H7 (cell line): Measurements from ENCODE around the gene SNX32. TPM values are rescaled to one million over a fixed set of nuclear protein-coding genes. Genes with fewer than 3 reads are reported as not detected.

ENCODE experiments used
- DNase-seq: peaks from one replicate; pipeline ENCODE4 v3.0.0; 2012
- H3K27me3 ChIP-seq: 2 replicates; pipeline ENCODE4 v1.6.0; 2011; ENCODE audit warnings: mild to moderate bottlenecking, low read length; ENCODE audit not compliant: control insufficient read depth, insufficient read depth
- H3K36me3 ChIP-seq: replicated peaks from 2 replicates; pipeline ENCODE4 v1.5.1; 2011; ENCODE audit warnings: low read length; ENCODE audit not compliant: control insufficient read depth, insufficient read depth
- H3K4me3 ChIP-seq: 2 replicates; pipeline ENCODE4 v1.5.1; 2011; ENCODE audit warnings: low read depth, mild to moderate bottlenecking, control low read depth, low read length, moderate library complexity; ENCODE audit not compliant: insufficient read depth
- total RNA-seq: library from RNA; depleted of rRNA; stranded (reverse); fragments of >200 nt; shearing (Covaris generic); gene quantifications from 2 replicates; pipeline ENCODE4 v1.2.3, GENCODE V29; 2014

The SNX32 gene
- total RNA-seq, 1 experiment from 2014 or later: 0.80 TPM

DNA sequence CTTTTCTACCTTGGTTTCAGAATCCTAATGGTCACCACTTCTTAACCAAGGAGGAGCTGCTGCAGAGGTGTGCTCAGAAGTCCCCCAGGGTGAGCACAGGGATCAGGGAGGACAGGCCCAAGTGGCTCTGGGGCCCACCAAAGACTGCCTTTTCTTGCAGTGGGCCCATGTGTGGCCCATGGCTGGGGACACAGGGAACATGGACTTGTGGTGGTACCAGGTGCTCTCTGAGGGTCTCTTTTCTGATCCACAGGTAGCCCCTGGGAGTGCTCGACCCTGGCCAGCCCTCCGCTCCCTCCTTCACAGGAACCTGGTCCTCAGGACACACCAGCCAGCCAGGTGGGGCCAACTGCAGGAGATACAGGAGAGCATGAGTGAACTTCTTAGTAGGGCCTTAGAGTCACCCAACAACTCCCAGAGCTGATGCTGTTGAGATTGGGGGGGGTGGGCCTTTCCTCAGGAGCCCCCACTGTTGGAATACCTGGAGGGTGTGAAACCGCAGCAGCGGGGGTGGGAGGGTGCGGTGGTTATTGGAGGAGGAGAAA is 28.5 kb downstream of the SNX32 start:
- Histone ChIP-seq H3K27me3 (no peaks in the 10 kb centered on the region), H3K36me3 (peaks cover 28% of the 10 kb centered on the region), H3K4me3 (no peak overlapping the region)
- DNase-seq: no peak

DNA sequence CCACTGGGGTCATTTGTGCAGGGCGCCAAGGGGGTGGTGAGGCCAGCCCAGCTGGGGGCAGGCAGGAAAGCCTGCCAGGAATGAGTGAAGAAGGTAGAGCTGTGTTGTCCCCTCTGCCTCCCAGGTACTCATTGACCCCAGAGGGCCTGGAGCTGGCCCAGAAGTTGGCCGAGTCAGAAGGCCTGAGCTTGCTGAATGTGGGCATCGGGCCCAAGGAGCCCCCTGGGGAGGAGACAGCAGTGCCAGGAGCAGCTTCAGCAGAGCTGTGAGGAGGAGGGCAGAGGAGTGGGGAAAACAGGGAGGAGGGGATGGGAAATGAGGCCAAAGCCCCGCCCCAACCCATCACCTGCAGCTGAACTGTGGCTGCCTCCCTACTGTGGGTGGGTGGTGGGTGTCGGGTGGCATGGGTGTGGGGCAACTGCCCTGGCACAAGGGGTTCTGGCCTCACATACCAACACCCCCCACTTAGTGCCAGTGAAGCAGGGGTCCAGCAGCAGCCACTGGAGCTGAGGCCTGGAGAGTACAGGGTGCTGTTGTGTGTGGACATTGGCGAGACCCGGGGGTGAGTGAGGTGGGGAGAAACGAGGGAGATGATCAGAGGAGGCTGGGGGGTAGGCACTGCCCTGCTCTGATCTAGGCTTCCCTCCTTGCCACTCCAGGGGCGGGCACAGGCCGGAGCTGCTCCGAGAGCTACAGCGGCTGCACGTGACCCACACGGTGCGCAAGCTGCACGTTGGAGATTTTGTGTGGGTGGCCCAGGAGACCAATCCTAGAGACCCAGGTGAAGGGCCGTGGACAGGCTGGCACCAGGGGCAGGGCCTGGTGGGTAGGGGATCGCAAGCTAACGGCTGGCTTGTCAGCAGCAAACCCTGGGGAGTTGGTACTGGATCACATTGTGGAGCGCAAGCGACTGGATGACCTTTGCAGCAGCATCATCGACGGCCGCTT is 29.5 kb downstream of the SNX32 start:
- no peak for DNase-seq
- Histone ChIP-seq H3K4me3 (no peak overlapping the region), H3K27me3 (no peaks in the 10 kb centered on the region), H3K36me3 (peaks cover 28% of the 10 kb centered on the region)

DNA sequence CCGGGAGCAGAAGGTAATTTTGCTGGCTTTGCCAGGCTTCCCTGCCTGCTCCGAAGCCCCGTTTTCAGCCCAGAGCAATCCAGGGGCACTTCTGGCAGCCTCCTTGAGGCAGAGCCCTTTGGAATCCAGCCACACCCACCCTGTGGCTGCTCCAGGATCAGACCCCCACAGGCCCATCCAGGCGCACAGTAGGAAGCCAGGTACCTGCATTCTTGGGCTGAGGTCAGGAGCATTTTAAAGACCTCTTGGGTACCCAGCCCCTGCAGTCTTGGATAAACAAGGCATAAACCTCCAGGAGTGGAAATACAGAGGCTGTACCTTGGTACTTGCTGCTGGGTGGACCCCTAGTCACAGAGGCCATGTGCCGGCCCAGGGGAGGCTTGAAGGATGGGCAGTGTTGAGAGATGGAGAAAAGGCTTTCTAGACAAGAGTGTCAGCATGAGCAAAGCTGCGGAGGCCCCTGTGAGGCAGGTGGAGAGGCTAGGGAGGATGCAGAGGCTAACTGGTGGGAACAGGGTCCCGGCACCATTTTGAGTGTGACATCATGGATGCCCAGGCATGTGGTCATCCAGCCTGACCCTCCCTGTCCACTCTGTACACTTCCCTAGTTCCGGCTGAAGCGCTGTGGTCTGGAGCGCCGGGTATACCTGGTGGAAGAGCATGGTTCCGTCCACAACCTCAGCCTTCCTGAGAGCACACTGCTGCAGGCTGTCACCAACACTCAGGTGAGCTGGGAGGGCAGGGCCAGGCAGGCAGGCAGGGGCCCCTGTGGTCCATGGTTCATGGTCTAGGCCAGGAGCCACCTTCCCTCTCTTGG is 30.3 kb downstream of the SNX32 start:
- no peak overlapping the region for H3K4me3 ChIP-seq
- peaks cover 28% of the 10 kb centered on the region for H3K36me3 ChIP-seq
- no peaks in the 10 kb centered on the region for H3K27me3 ChIP-seq
- no peak for DNase-seq

DNA sequence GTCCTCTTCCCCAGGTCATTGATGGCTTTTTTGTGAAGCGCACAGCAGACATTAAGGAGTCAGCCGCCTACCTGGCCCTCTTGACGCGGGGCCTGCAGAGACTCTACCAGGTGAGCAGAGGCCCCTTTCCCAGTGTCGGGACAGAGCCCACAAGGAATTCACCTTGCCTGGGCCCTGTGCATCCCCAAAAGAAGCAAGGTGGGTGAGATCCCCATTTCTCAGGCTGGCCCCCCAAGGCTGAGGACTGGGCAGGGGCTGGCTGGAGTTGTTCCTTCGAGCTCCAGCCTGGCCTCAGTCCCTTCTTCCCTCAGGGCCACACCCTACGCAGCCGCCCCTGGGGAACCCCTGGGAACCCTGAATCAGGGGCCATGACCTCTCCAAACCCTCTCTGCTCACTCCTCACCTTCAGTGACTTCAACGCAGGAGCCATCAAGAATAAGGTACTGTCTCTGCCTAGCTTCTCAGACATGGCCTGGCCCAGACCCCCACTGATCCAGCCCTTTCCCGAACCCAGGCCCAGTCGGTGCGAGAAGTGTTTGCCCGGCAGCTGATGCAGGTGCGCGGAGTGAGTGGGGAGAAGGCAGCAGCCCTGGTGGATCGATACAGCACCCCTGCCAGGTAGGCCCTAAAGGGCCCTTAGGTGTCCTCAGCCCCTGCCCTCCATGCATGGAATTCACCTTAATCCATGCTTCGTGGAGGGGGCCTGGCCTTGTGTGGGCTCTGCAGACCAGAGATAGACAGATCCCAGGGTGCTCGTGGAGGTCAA is 31.1 kb downstream of the SNX32 start:
- peaks cover 28% of the 10 kb centered on the region for H3K36me3 ChIP-seq
- H3K27me3 ChIP-seq: no peaks in the 10 kb centered on the region
- DNase-seq: no peak
- H3K4me3 ChIP-seq: no peak overlapping the region

DNA sequence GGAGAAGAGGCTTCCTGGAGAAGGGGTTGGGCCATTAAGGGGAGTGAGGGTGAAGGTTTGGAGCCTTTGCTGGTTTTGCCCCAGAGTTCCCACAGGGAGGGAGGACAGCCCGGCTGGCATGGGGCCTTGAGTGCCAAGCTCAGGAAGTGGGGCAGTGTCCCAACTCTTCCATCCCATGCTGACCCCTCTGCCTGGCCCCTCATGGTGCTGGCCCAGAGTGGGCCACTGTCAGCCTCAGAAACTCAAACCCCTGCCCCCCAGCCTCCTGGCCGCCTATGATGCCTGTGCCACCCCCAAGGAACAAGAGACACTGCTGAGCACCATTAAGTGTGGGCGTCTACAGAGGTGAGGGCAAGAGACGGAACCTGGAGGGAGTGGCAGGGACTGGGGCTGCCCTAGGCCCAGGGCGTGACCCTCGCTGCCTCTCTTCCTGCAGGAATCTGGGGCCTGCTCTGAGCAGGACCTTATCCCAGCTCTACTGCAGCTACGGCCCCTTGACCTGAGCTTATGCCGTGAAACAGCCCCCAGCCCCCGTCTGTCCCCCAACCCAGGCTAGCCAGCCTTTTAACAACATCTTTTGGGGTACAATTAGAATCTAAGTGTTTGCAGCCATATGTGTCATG is 31.9 kb downstream of the SNX32 start:
- peaks cover 28% of the 10 kb centered on the region for H3K36me3 ChIP-seq
- H3K27me3 ChIP-seq: no peaks in the 10 kb centered on the region; the same call in 1 of the 2 replicates

DNA sequence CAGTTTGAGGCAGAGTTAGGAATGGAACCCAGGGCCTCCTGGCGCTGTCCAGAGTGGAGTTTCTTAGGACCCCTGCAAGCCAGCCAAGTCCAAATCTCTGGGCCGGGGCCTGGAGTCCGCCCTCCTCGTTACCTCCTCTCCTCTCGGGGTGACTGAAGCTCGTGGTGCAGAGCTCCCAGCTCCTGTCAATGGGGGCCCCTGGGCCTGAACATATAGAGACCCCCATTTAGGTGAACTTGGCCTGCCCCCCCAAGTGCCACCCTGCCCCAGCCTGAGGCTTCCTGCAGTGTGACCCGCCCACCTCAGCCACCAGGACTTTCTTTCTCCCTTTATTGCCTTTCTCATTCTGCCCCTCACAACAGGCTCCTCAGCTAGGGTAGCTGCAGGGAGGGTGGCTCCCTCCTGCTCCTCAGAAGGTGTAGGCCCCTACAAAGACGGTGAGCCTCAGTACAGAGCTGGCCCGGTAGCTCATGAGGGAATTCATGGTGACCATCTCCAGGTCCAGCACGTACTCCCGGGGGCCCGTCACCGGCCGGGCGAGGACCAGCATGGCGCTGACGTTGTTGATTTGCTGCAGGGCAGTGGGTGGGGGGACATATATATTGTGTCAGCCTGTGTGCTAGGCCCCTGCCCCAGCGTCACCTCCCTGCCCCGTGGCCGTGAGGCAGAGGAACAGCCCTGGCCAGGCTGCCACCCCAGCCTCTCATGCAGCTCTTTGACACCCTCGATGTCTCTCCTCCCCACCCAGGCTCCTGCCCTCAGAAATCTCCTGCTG is 32.9 kb downstream of the SNX32 start:
- Histone ChIP-seq H3K27me3 (no peaks in the 10 kb centered on the region; the same call in 1 of the 2 replicates), H3K4me3 (no peak overlapping the region), H3K36me3 (peaks cover 28% of the 10 kb centered on the region)
- no peak for DNase-seq

More for the DNA sequence above, 31.9 kb downstream of the SNX32 start:
- no peak for DNase-seq
- H3K4me3 ChIP-seq: no peak overlapping the region

DNA sequence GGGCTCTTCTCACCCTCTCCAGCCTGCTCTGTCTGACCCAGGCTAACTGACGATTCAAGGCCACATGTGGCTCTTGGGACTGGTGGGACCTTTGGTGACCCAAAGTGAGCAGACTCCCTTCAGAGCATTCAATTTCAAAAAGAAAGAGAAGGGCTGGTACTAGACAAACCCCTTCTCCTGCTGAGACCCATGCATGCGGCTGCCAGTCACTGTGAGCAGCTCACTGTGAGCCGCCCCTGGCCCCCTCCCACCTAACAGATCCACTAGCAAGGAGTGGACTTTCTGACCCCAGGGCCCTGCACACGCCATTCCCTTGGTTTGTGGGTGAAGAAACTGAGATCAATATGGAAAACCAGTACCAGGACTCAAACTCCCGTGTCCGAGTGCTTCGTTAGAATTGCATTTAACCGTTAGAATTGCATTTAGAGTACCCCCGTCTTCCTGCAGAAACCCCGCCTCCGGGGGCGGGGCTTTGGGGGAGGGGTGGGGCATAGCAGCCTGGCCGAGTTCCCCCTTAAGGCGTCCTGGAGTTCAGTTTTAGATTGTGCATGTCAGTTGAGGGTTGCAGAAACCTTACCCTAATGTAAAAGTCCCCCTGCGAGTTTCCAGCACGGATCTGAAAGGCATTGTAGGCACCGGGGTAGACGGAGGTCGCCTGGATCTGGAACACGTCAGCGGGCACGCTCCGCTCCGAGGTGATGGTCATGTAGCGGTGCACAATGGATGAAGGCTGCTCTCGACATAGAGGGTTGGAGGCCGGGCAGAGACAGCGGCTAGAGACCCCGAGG is 33.7 kb downstream of the SNX32 start:
- H3K27me3 ChIP-seq: peaks cover 3% of the 10 kb centered on the region; the same call in 1 of the 2 replicates
- peaks cover 24% of the 10 kb centered on the region for H3K36me3 ChIP-seq
- H3K4me3 ChIP-seq: peak overlapping the region; percentile 61
- peak; percentile 92 for DNase-seq

DNA sequence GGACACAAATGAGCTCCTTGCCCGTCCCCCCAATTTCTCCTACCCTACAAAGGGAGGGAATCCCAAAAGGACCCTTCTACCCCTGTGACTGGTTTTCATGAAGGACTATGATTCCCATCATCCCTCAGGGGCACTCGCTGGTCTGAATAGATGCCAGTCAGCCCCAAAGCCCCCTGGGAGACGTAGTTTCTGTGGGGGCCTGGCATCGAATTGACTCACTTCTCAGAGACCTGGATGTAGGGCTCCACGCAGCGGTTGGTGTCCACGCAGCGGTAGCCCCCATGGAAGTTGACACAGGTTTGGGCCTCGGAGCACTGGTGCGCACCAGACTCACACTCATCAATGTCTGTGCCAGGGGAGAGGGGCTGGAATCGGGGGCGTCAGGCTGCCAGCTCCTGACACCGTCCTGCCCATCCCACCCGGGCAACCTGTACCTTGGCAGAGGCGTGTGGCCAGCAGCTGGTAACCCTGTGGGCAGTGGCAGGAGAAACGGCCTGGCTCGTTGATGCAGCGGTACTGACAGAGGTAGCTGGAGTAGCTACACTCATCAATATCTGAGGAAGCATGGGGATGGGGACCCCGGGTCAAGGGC is 34.4 kb downstream of the SNX32 start:
- H3K4me3 ChIP-seq: peak overlapping the region; percentile 61
- peaks cover 19% of the 10 kb centered on the region for H3K36me3 ChIP-seq
- DNase-seq: peak; percentile 94
- peaks cover 8% of the 10 kb centered on the region; the same call in 1 of the 2 replicates for H3K27me3 ChIP-seq

DNA sequence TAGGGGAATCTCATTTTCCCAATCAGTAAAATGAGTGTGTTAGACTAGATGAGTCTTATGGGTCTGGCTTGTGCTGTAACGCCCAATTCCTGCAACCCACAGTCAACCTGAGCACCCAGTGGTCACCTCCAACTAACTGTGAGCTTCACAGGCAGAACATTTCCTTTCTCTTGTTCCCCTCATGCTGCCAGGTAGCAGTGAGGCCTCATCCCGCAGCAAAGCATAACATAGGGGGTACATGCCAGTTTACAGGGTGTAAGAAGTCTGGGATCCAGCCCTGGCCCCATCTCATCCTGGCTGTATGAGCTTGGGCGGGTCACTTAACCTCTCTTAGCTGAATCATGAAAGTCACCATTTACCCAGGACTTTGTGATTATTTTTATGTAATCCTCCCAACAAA is 35.1 kb downstream of the SNX32 start:
- Histone ChIP-seq H3K27me3 (peaks cover 10% of the 10 kb centered on the region; the same call in 1 of the 2 replicates), H3K36me3 (peaks cover 14% of the 10 kb centered on the region), H3K4me3 (no peak overlapping the region)
- DNase-seq: no peak

DNA sequence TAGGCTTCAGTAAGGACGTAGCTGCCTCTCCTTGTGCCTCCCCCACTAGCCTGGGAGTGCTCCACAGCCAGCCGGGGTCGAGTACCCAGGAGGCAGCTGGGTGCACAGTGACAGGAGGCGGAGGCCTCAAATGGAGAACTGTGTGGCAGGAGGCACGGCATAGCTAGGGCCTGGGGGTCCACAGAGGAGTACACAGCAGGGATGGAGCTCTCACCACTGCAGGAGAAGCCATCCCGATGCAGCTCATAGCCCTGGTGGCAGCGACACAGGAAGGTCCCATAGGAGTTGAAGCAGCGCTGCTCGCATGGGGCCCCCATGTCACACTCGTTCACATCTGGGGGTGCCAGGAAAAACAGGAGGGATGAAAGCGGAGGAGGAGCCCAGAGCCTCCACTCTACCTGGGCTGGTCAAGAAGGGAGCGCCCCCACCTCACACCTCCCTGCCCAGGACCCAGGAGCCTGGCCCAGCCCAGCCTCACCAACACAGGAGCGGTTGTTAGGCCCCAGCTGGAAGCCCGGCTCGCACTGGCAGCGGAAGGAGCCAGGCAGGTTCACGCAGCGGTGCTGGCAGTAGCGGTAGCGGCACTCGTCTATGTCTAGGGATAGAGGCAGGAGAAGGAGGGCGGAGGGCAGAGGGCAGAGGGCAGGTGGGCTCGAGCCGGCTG is 36.0 kb downstream of the SNX32 start:
- DNase-seq: no peak
- Histone ChIP-seq H3K36me3 (peaks cover 7% of the 10 kb centered on the region), H3K4me3 (no peak overlapping the region), H3K27me3 (peaks cover 10% of the 10 kb centered on the region; the same call in 1 of the 2 replicates)

DNA sequence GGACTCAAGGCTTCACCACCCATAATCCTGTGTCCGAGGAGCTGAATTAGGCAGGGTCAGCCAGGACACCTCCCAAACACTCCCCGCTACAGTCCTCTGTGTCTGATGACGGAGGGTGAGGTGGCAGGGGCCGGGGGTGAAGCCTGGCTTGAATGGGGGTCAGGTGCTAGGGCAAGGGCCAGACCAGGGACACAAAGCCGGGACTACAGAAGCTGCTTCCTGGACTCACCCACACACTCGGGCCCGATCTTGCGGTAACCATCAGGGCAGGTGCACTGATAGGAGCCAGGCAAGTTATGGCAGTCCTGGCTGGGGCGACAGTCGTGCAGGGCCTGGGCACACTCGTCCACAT is 36.5 kb downstream of the SNX32 start:
- no peak for DNase-seq
- Histone ChIP-seq H3K27me3 (peaks cover 10% of the 10 kb centered on the region; the same call in 1 of the 2 replicates), H3K4me3 (no peak overlapping the region), H3K36me3 (peaks cover 2% of the 10 kb centered on the region; the same call in 1 of the 2 replicates)
